H1 (cell line): ENCODE measurements around the gene GPSM1. TPM values are rescaled to one million over a fixed set of nuclear protein-coding genes. Genes with fewer than 3 reads are reported as not detected.

ENCODE experiments used
- CREB1 ChIP-seq: IDR thresholded peaks from 2 replicates; pipeline ENCODE4 v1.6.1; 2012; ENCODE audit warnings: inconsistent platforms
- CTBP2 ChIP-seq: IDR thresholded peaks from 2 replicates; pipeline ENCODE4 v1.7.0; 2011; ENCODE audit warnings: borderline replicate concordance, mild to moderate bottlenecking, moderate library complexity, mixed read lengths, low read length; ENCODE audit not compliant: insufficient read depth, insufficient read length
- GTF2F1 ChIP-seq: IDR thresholded peaks from 2 replicates; pipeline ENCODE4 v1.6.1; 2012; ENCODE audit warnings: low read depth, low read length, improper control_type of control experiment, borderline replicate concordance
- HDAC6 ChIP-seq: IDR thresholded peaks from one replicate; pipeline ENCODE4 v1.7.1; 2012; ENCODE audit warnings: low read depth, mild to moderate bottlenecking, inconsistent platforms, low read length, moderate library complexity
- JUN ChIP-seq: IDR thresholded peaks from 2 replicates; pipeline ENCODE4 v1.6.1; 2011; ENCODE audit warnings: low read depth, mild to moderate bottlenecking, improper control_type of control experiment, low read length
- JUND ChIP-seq: IDR thresholded peaks from 2 replicates; pipeline ENCODE4 v1.6.1; 2011; ENCODE audit warnings: mild to moderate bottlenecking, improper control_type of control experiment, low read length
- POU5F1 ChIP-seq: IDR thresholded peaks from 2 replicates; pipeline ENCODE4 v1.6.1; 2011; ENCODE audit warnings: low read depth, mild to moderate bottlenecking, low read length, moderate library complexity
- RBBP5 ChIP-seq: IDR thresholded peaks from 2 replicates; pipeline ENCODE4 v1.7.1; 2012; ENCODE audit warnings: low read depth, mild to moderate bottlenecking, inconsistent platforms, low read length, moderate library complexity, borderline replicate concordance
- RNF2 ChIP-seq: fragments of 200-900, 300-1000 bp; sonication (generic); IDR thresholded peaks from 2 replicates; pipeline ENCODE4 v1.7.1; 2016; ENCODE audit warnings: borderline replicate concordance, low read depth, mild to moderate bottlenecking, antibody characterized with exemption, low read length; ENCODE audit not compliant: poor library complexity, severe bottlenecking; ENCODE audit errors: missing control alignments
- SRF ChIP-seq: IDR thresholded peaks from 2 replicates; pipeline ENCODE4 v1.6.1; 2011; ENCODE audit warnings: mild to moderate bottlenecking, low read depth, low read length, moderate library complexity
- TAF1 ChIP-seq: IDR thresholded peaks from 2 replicates; pipeline ENCODE4 v1.6.1; 2011; ENCODE audit warnings: mild to moderate bottlenecking, low read depth, low read length
- YY1 ChIP-seq: IDR thresholded peaks from 2 replicates; pipeline ENCODE4 v1.6.1; 2011; ENCODE audit warnings: low read depth, mild to moderate bottlenecking, low read length
- polyA plus RNA-seq, 7 experiments: library from polyadenylated mRNA; depleted of rRNA in 3 of 7; stranded (reverse) in 5 of 7; unstranded in 2 of 7; fragments of >200 nt in 5 of 7; fragments of 200-250 nt in 2 of 7; gene quantifications; 1 replicate in 5 of 7; 2 replicates in 1 of 7; 4 replicates in 1 of 7; pipeline versions ENCODE4 v1.2.1 to v1.2.3, GENCODE V29; 2011 to 2013; ENCODE audit warnings: missing spikeins in 2 of 7, mixed read lengths in 2 of 7
- total RNA-seq: library from RNA; stranded (reverse); fragmentation: NEBNext Ultra II Directional; extraction: Animal tissue kit (Norgen Biotek cat#: 25700); gene quantifications from 2 replicates; pipeline ENCODE4 v1.2.1, GENCODE V29; 2021
- TF ChIP-seq, protein P1 (sequence below): fragments of 300-600 bp; sonication (generic); IDR thresholded peaks from 2 replicates; pipeline ENCODE4 v1.7.1; 2012; ENCODE audit warnings: low read length, moderate library complexity, mild to moderate bottlenecking, inconsistent platforms; ENCODE audit not compliant: insufficient replicate concordance

GPSM1 gene
- total and polyA plus RNA-seq, 2 of the 8 experiments (the other 6 are each of a cell fraction or from before 2014, with no cell fraction given) = 12.8 to 18.0 TPM

GRCh38 chr9:136300866-136301265, 26.5 kb upstream of the GPSM1 start (continued):
- TF ChIP-seq, protein P1, sequence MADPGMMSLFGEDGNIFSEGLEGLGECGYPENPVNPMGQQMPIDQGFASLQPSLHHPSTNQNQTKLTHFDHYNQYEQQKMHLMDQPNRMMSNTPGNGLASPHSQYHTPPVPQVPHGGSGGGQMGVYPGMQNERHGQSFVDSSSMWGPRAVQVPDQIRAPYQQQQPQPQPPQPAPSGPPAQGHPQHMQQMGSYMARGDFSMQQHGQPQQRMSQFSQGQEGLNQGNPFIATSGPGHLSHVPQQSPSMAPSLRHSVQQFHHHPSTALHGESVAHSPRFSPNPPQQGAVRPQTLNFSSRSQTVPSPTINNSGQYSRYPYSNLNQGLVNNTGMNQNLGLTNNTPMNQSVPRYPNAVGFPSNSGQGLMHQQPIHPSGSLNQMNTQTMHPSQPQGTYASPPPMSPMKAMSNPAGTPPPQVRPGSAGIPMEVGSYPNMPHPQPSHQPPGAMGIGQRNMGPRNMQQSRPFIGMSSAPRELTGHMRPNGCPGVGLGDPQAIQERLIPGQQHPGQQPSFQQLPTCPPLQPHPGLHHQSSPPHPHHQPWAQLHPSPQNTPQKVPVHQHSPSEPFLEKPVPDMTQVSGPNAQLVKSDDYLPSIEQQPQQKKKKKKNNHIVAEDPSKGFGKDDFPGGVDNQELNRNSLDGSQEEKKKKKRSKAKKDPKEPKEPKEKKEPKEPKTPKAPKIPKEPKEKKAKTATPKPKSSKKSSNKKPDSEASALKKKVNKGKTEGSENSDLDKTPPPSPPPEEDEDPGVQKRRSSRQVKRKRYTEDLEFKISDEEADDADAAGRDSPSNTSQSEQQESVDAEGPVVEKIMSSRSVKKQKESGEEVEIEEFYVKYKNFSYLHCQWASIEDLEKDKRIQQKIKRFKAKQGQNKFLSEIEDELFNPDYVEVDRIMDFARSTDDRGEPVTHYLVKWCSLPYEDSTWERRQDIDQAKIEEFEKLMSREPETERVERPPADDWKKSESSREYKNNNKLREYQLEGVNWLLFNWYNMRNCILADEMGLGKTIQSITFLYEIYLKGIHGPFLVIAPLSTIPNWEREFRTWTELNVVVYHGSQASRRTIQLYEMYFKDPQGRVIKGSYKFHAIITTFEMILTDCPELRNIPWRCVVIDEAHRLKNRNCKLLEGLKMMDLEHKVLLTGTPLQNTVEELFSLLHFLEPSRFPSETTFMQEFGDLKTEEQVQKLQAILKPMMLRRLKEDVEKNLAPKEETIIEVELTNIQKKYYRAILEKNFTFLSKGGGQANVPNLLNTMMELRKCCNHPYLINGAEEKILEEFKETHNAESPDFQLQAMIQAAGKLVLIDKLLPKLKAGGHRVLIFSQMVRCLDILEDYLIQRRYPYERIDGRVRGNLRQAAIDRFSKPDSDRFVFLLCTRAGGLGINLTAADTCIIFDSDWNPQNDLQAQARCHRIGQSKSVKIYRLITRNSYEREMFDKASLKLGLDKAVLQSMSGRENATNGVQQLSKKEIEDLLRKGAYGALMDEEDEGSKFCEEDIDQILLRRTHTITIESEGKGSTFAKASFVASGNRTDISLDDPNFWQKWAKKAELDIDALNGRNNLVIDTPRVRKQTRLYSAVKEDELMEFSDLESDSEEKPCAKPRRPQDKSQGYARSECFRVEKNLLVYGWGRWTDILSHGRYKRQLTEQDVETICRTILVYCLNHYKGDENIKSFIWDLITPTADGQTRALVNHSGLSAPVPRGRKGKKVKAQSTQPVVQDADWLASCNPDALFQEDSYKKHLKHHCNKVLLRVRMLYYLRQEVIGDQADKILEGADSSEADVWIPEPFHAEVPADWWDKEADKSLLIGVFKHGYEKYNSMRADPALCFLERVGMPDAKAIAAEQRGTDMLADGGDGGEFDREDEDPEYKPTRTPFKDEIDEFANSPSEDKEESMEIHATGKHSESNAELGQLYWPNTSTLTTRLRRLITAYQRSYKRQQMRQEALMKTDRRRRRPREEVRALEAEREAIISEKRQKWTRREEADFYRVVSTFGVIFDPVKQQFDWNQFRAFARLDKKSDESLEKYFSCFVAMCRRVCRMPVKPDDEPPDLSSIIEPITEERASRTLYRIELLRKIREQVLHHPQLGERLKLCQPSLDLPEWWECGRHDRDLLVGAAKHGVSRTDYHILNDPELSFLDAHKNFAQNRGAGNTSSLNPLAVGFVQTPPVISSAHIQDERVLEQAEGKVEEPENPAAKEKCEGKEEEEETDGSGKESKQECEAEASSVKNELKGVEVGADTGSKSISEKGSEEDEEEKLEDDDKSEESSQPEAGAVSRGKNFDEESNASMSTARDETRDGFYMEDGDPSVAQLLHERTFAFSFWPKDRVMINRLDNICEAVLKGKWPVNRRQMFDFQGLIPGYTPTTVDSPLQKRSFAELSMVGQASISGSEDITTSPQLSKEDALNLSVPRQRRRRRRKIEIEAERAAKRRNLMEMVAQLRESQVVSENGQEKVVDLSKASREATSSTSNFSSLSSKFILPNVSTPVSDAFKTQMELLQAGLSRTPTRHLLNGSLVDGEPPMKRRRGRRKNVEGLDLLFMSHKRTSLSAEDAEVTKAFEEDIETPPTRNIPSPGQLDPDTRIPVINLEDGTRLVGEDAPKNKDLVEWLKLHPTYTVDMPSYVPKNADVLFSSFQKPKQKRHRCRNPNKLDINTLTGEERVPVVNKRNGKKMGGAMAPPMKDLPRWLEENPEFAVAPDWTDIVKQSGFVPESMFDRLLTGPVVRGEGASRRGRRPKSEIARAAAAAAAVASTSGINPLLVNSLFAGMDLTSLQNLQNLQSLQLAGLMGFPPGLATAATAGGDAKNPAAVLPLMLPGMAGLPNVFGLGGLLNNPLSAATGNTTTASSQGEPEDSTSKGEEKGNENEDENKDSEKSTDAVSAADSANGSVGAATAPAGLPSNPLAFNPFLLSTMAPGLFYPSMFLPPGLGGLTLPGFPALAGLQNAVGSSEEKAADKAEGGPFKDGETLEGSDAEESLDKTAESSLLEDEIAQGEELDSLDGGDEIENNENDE = no peak
- TF ChIP-seq RNF2 (no peak), YY1 (no peak), CTBP2 (no peak), JUN (no peak), CREB1 (no peak), POU5F1 (no peak), HDAC6 (no peak), GTF2F1 (no peak), JUND (no peak), TAF1 (no peak), RBBP5 (no peak), SRF (no peak)
